Measurements from ENCODE around the gene COL23A1. TPM values are rescaled to one million over a fixed set of nuclear protein-coding genes. Genes with fewer than 3 reads are reported as not detected.

Gene COL23A1
- total RNA-seq, 1 experiment from 2014 or later = not detected

DNA sequence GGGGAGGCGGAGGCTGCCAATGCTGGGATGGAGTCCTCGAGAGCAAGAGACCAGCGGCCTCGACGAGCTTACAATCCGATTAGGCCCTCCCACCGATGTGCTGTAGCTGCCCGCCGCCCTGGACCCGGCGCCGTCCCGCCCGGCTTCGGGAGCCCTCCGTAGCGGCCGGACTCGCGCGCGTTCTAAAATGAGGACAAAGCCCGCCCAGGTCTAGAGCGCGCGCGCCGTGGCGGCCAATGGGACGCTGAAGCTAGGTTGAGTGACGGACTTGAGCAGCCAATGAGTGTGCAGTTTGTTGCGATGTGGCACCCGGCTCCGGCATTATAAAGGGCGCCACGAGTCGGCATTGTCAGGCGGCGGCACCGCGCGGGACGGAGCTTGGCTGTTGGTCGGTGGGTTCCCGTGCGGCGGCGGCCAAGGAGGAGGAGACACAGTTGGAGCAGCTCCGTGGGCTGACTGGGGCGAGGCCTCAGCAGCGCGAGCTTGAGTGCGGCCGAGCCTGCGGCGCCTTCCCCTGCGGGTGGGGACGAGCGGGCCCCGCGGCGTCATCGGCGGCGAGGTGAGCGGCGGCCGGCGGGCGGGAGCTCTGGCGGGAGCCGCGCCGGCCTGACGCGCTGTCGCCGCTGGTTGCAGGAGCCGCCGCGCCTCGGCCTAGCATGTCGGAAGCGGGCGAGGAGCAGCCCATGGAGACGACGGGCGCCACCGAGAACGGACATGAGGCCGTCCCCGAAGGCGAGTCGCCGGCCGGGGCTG, 385.8 kb downstream of the COL23A1 start, which contains the start of gene HNRNPAB:
Gene HNRNPAB (plus strand): TSS at position 352 of the 753 bp plus-strand sequence. CDS start 305 bp downstream, at position 657.
- DNase-seq (peak; percentile 96), ATAC-seq (peak; percentile 74)
- Histone ChIP-seq H3K4me2 (ENCODE audit: low read length) (peak within 1 kb of the TSS; percentile 93), H3K4me3 (ENCODE audit: low read length) (peak within 1 kb of the TSS; percentile 92), H2AFZ (ENCODE audit: low read length) (peak within 1 kb of the TSS; percentile 86), H3K36me3 (ENCODE audit: low read depth, low read length) (peaks cover 40% of the 10 kb centered on the region), H3K27ac (ENCODE audit: low read length) (peak within 1 kb of the TSS; percentile 21; the same call in 1 of the 2 replicates), H3K9ac (ENCODE audit: low read length) (peak within 1 kb of the TSS; percentile 94), H4K20me1 (ENCODE audit: low read length) (peaks cover 41% of the 10 kb centered on the region), H3K27me3 (ENCODE audit: low read length) (no peaks in the 10 kb centered on the region), H3K9me2 (replicated peaks; ENCODE audit: low read length) (no peaks in the 10 kb centered on the region), H3K9me3 (ENCODE audit: low read length) (no peaks in the 10 kb centered on the region), H3K4me1 (ENCODE audit: insufficient read depth, low read length) (peaks cover 31% of the 10 kb centered on the region), H3F3A (ENCODE audit: low read length, unreplicated experiment) (no peaks in the 10 kb centered on the region), H3K79me2 (ENCODE audit: low read length) (peaks cover 57% of the 10 kb centered on the region)
- no peak for TF ChIP-seq EZH2 (IDR thresholded peaks at IDR 0.05; ENCODE audit: low read length, unreplicated experiment)
- TF ChIP-seq EZH2phosphoT487 (IDR thresholded peaks at IDR 0.05; ENCODE audit: borderline replicate concordance, low read length) = no peak
- no peak for TF ChIP-seq CTCF (conservative IDR thresholded peaks at IDR 0.05; ENCODE audit: low read depth, low read length)
- ChIA-PET CTCF (no interaction called here), POLR2A (ENCODE audit: unreplicated experiment) (interaction anchor here (0.5 to 0.8 kb wide), 4 partner anchors 21 to 1666 kb away, joined by 3 to 11 read pairs (median 4); partner anchors contain the start of gene NHP2)
- BruUV-seq (replicated peaks) = no TSS peak
- intact Hi-C loops (cut with micrococcal nuclease) = loop anchor here (5.0 kb wide), 1 partner anchor 52 kb away; the partner anchor contains the start of gene NHP2

DNA sequence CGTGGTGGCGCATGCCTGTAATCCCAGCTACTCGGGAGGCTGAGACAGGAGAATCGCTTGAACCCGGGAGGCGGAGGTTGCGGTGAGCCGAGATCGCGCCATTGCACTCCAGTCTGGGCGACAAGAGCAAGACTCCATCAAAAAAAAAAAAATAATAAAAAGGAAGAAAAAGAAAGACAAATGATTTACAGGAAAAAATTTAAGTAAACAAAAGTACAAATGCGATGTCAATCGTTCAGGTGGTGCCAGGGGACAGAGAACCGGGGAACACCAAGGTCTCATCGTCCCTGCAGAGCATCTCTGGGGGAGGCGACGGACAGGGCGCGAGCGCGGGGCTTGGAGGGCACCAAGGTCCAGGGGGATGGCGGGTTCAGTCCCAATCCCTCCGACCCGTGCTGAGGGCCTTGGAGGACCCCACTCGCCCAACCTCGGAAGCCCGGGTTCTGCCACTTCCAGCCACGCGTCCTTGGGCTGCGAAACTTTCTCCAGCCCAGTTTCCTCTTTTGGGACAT, 386.5 kb downstream of the COL23A1 start:
- intact Hi-C loops (cut with micrococcal nuclease) = loop anchor here (5.0 kb wide), 1 partner anchor 51 kb away; the partner anchor contains the start of gene NHP2
- Histone ChIP-seq H3K4me2 (ENCODE audit: low read length) (peak overlapping the region; percentile 87), H2AFZ (ENCODE audit: low read length) (peak overlapping the region; percentile 86), H3K9ac (ENCODE audit: low read length) (peak overlapping the region; percentile 94), H3K27ac (ENCODE audit: low read length) (no peak overlapping the region), H3K79me2 (ENCODE audit: low read length) (peaks cover 50% of the 10 kb centered on the region), H3K27me3 (ENCODE audit: low read length) (no peaks in the 10 kb centered on the region), H3F3A (ENCODE audit: low read length, unreplicated experiment) (no peaks in the 10 kb centered on the region), H3K9me3 (ENCODE audit: low read length) (no peaks in the 10 kb centered on the region), H3K4me1 (ENCODE audit: insufficient read depth, low read length) (peaks cover 31% of the 10 kb centered on the region), H3K4me3 (ENCODE audit: low read length) (peak overlapping the region; percentile 92), H3K9me2 (replicated peaks; ENCODE audit: low read length) (no peaks in the 10 kb centered on the region), H4K20me1 (ENCODE audit: low read length) (peaks cover 35% of the 10 kb centered on the region), H3K36me3 (ENCODE audit: low read depth, low read length) (peaks cover 34% of the 10 kb centered on the region)
- DNase-seq = no peak
- TSS peak; percentile 78 for BruUV-seq (replicated peaks)
- ATAC-seq = peak; percentile 4; the same call in 1 of the 2 replicates
- CTCF ChIA-PET = no interaction called here
- POLR2A ChIA-PET (ENCODE audit: unreplicated experiment) = interaction anchor here (0.5 to 0.6 kb wide), 3 partner anchors 20 to 1666 kb away, joined by 3 to 11 read pairs (median 6); no protein-coding TSS in a partner anchor
- TF ChIP-seq EZH2 (IDR thresholded peaks at IDR 0.05; ENCODE audit: low read length, unreplicated experiment) (no peak), EZH2phosphoT487 (IDR thresholded peaks at IDR 0.05; ENCODE audit: borderline replicate concordance, low read length) (no peak), CTCF (conservative IDR thresholded peaks at IDR 0.05; ENCODE audit: low read depth, low read length) (no peak)

Measured in PC-3 (cell line).